Measurements from ENCODE around the gene RGS3.
"Not testable (repeated sequence)": the region's sequence is repeated elsewhere in the genome, so short reads cannot be mapped to it uniquely, and the experiment has no call there.

Gene RGS3

GRCh38 chr9:113426701-113427100 lies 36.8 kb upstream of the RGS3 start:
- Mint-ChIP-seq H3K4me1 (no peaks in the 10 kb centered on the region), H3K36me3 (ENCODE audit: low read depth) (no peaks in the 10 kb centered on the region), H3K4me3 (no peak overlapping the region), H3K9me3 (no peaks in the 10 kb centered on the region), H3K27me3 (ENCODE audit: low read depth) (peaks cover 6% of the 10 kb centered on the region), H3K27ac (no peak overlapping the region)
- TF ChIP-seq, protein P1, sequence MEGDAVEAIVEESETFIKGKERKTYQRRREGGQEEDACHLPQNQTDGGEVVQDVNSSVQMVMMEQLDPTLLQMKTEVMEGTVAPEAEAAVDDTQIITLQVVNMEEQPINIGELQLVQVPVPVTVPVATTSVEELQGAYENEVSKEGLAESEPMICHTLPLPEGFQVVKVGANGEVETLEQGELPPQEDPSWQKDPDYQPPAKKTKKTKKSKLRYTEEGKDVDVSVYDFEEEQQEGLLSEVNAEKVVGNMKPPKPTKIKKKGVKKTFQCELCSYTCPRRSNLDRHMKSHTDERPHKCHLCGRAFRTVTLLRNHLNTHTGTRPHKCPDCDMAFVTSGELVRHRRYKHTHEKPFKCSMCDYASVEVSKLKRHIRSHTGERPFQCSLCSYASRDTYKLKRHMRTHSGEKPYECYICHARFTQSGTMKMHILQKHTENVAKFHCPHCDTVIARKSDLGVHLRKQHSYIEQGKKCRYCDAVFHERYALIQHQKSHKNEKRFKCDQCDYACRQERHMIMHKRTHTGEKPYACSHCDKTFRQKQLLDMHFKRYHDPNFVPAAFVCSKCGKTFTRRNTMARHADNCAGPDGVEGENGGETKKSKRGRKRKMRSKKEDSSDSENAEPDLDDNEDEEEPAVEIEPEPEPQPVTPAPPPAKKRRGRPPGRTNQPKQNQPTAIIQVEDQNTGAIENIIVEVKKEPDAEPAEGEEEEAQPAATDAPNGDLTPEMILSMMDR (IDR thresholded peaks at IDR 0.05; ENCODE audit: unreplicated experiment in 3 of 3), result no peak

GRCh38 chr9:113427629-113428028 lies 35.9 kb upstream of the RGS3 start:
- TF ChIP-seq, protein P1 (IDR thresholded peaks at IDR 0.05; ENCODE audit: unreplicated experiment in 3 of 3), result no peak
- peaks cover 6% of the 10 kb centered on the region for H3K27me3 Mint-ChIP-seq (ENCODE audit: low read depth)
- H3K4me3 Mint-ChIP-seq, result no peak overlapping the region
- no peaks in the 10 kb centered on the region for H3K4me1 Mint-ChIP-seq
- no peaks in the 10 kb centered on the region for H3K36me3 Mint-ChIP-seq (ENCODE audit: low read depth)
- no peak overlapping the region for H3K27ac Mint-ChIP-seq
- H3K9me3 Mint-ChIP-seq, result no peaks in the 10 kb centered on the region

DNA sequence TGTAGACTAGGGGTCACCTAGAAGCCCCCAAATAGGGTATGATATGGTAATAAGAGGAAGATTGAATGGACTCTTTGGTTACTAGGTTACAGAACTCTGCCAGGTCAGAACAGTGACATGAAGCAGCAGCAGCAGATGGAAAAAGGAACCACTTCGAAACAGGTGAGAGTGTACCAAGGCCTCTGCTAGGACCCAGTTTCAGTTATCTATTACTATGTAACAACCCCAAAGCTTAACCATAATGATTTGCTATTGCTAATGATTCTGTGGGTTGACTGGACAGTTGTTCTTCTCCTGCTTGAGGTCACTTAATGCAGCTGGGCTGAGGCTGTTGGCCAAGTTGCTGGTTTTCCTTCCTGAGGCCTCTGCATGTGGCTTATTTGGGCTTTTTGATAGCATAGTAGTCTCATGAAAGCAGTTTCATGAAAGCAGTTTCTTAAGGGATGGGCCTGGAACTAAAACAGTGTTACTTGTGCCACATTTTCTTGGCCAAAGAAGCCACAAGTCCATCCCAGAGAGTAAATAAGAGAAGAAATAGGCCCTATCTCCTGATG lies 35.4 kb upstream of the RGS3 start:
- H3K4me3 Mint-ChIP-seq, result no peak overlapping the region

GRCh38 chr9:113431191-113431590 lies 32.3 kb upstream of the RGS3 start:
- TF ChIP-seq, protein P1 (IDR thresholded peaks at IDR 0.05; ENCODE audit: unreplicated experiment in 3 of 3), result no peak
- Mint-ChIP-seq H3K9me3 (no peaks in the 10 kb centered on the region), H3K4me1 (no peaks in the 10 kb centered on the region), H3K27ac (no peak overlapping the region), H3K4me3 (no peak overlapping the region), H3K36me3 (ENCODE audit: low read depth) (no peaks in the 10 kb centered on the region), H3K27me3 (ENCODE audit: low read depth) (peaks cover 4% of the 10 kb centered on the region)

More for the DNA sequence above, 35.4 kb upstream of the RGS3 start:
- no peak overlapping the region for H3K27ac Mint-ChIP-seq
- H3K36me3 Mint-ChIP-seq (ENCODE audit: low read depth), result no peaks in the 10 kb centered on the region
- H3K27me3 Mint-ChIP-seq (ENCODE audit: low read depth), result peaks cover 6% of the 10 kb centered on the region
- no peaks in the 10 kb centered on the region for H3K9me3 Mint-ChIP-seq
- no peaks in the 10 kb centered on the region for H3K4me1 Mint-ChIP-seq
- TF ChIP-seq, protein P1 (IDR thresholded peaks at IDR 0.05; ENCODE audit: unreplicated experiment in 3 of 3), result no peak

DNA sequence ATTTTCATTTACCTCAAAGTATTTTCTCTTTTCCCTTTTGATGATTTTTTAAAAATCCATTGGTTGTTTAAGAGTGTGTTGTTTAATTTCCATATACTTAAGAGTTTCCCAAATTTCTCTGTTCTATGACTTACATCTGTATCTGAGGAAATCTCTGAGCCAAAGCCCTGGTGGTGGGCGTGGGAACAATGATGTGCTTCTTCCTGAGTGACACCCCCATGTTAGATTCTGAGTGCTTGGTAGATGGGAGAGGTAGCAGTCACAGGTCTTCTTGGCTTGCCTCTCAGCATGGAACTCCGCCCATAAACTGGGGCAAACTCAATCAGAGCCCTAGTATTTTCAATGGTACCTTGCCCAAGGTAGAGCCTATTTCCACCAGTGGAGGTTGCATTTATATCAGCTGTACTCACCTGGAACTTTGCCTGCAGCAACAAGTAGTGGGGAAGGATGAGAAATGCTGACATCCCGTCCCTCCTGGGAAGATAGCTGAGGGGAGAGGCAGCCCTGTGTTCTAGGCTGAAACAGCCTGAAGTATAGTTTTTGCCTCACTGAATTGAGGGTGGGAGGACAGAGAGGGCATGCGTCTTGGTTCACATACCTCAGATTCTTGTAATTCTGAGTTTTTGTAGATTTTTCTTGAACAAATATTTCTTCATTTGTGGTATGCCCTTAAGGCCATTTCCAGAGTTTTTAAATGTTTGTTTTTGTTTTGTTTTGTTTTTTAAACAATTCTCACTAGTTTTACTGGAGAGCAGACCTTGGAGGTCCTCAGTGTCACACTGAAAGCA lies 26.6 kb upstream of the RGS3 start:
- H3K4me1 Mint-ChIP-seq, result no peaks in the 10 kb centered on the region
- TF ChIP-seq, protein P1 (IDR thresholded peaks at IDR 0.05; ENCODE audit: unreplicated experiment in 3 of 3), result no peak
- peaks cover 4% of the 10 kb centered on the region for H3K27me3 Mint-ChIP-seq (ENCODE audit: low read depth)
- H3K27ac Mint-ChIP-seq, result no peak overlapping the region
- H3K4me3 Mint-ChIP-seq, result no peak overlapping the region
- H3K36me3 Mint-ChIP-seq (ENCODE audit: low read depth), result no peaks in the 10 kb centered on the region
- no peaks in the 10 kb centered on the region for H3K9me3 Mint-ChIP-seq

DNA sequence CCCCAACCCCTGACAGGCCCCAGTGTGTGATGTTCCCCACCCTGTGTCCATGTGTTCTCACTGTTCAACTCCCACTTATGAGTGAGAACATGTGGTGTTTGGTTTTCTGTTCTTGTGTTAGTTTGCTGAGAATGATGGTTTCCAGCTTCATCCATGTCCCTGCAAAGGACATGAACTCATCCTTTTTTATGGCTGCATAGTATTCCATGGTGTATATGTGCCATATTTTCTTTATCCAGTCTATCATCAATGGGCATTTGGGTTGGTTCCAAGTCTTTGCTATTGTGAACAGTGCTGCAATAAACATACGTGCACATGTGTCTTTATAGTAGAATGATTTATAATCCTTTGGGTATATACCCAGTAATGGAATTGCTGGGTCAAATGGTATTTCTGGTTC lies 25.8 kb upstream of the RGS3 start:
- not testable (repeated sequence) for H3K4me1 Mint-ChIP-seq; H3K27me3 Mint-ChIP-seq (ENCODE audit: low read depth); H3K36me3 Mint-ChIP-seq (ENCODE audit: low read depth); H3K4me3 Mint-ChIP-seq; H3K9me3 Mint-ChIP-seq; H3K27ac Mint-ChIP-seq
